ENCODE measurements around the gene SLC32A1. TPM values are rescaled to one million over a fixed set of nuclear protein-coding genes. Genes with fewer than 3 reads are reported as not detected.

The SLC32A1 gene
- total and polyA plus RNA-seq, 2 donors (not counting 3 experiments of a cell fraction or from before 2014, with no cell fraction given), result 0.04 TPM; not detected in 1

DNA sequence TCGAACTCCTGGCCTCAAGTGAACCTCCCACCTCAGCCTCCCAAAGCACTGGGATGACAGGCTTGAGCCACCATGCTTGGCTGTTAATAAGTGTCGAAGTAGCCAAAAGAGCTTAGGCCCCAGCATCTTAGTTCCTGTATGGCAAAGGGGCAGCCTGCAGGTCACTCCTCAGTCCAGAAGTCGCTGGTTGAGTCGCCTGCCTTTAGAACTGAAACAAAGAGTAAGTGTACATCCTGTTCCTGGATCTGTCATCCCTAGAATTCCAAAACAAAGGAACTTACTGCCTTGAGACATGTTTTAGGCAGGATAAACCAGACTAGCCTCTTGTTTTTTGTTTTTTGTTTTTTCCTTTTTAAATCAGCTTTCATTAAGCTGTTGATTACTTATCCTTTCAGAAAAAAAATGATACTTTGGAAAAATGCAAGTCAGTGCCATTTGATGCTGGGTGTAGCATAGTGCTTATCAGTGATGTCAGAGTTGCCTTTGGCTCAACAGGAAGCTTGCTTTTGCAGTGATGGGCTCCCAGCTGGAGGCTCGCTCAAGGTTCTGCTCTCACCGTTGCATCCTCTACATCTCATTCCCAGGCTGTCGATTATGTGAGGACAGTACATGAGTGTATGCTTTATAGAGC is 33.0 kb downstream of the SLC32A1 start:
- peak; percentile 73 for DNase-seq (ENCODE audit: low read depth, low spot score)
- Histone ChIP-seq H3K4me2 (ENCODE audit: insufficient read depth, low read length) (peak overlapping the region; percentile 3), H3K9ac (replicated peaks; ENCODE audit: extremely low read depth, insufficient read depth, low read length) (peak overlapping the region; percentile 38), H3K9me3 (replicated peaks; ENCODE audit: control insufficient read depth, insufficient read depth, low read length) (no peaks in the 10 kb centered on the region), H3K9me1 (replicated peaks; ENCODE audit: control insufficient read depth, extremely low read depth, insufficient read depth, low read length) (no peaks in the 10 kb centered on the region), H3K79me2 (ENCODE audit: control insufficient read depth, insufficient read depth, low read length) (no peaks in the 10 kb centered on the region), H3K27ac (ENCODE audit: insufficient read depth, low read depth, low read length) (peak overlapping the region; percentile 87), H3K4me3 (replicated peaks in 1 of 3; ENCODE audit: insufficient read depth in 1 of 3, low read depth in 1 of 3, low read length in 3 of 3) (no peak overlapping the region), H2AFZ (ENCODE audit: low read depth, low read length) (peak overlapping the region; percentile 3), H3K27me3 (ENCODE audit: control insufficient read depth in 2 of 2, insufficient read depth in 2 of 2, low read length in 2 of 2) (no peaks in the 10 kb centered on the region), H3K36me3 (ENCODE audit: control insufficient read depth in 2 of 2, extremely low read depth in 1 of 2, insufficient read depth in 2 of 2, low read length in 2 of 2) (peaks cover 8 to 15% of the 10 kb centered on the region in 2 experiments), H4K20me1 (replicated peaks; ENCODE audit: control insufficient read depth, extremely low read depth, insufficient read depth, low read length) (no peaks in the 10 kb centered on the region), H3K4me1 (ENCODE audit: control insufficient read depth, extremely low read depth, insufficient read depth, low read length) (peaks cover 11% of the 10 kb centered on the region)
- ChIA-PET POLR2A (interaction anchor here (0.6 to 1.3 kb wide), 3 partner anchors 16 to 48 kb away, joined by 3 read pairs; partner anchors contain the start of gene PPP1R16B), CTCF (interaction anchor here (1.0 to 1.7 kb wide), 5 partner anchors 10 to 138 kb away, joined by 3 to 5 read pairs (median 5); no protein-coding TSS in a partner anchor)
- peak; percentile 18 for TF ChIP-seq FOS (IDR thresholded peaks at IDR 0.05; ENCODE audit: borderline replicate concordance, insufficient read depth, low read length)
- TF ChIP-seq, protein P1, sequence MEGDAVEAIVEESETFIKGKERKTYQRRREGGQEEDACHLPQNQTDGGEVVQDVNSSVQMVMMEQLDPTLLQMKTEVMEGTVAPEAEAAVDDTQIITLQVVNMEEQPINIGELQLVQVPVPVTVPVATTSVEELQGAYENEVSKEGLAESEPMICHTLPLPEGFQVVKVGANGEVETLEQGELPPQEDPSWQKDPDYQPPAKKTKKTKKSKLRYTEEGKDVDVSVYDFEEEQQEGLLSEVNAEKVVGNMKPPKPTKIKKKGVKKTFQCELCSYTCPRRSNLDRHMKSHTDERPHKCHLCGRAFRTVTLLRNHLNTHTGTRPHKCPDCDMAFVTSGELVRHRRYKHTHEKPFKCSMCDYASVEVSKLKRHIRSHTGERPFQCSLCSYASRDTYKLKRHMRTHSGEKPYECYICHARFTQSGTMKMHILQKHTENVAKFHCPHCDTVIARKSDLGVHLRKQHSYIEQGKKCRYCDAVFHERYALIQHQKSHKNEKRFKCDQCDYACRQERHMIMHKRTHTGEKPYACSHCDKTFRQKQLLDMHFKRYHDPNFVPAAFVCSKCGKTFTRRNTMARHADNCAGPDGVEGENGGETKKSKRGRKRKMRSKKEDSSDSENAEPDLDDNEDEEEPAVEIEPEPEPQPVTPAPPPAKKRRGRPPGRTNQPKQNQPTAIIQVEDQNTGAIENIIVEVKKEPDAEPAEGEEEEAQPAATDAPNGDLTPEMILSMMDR (IDR thresholded peaks at IDR 0.05; ENCODE audit: extremely low read depth in 1 of 2, insufficient read depth in 1 of 2, low read depth in 1 of 2, low read length in 2 of 2), result no peak
- dilution Hi-C loops (cut with MboI; ENCODE audit: extremely low pct_ligation_motif_present, low sequenced_read_pairs) (no loop called here), intact Hi-C loops (cut with micrococcal nuclease) (loop anchor here (1.0 kb wide), 2 partner anchors 48 to 71 kb away; partner anchors contain the start of gene PPP1R16B)
- peak; percentile 87 for FAIRE-seq
- no TSS peak for BruUV-seq (replicated peaks)

DNA sequence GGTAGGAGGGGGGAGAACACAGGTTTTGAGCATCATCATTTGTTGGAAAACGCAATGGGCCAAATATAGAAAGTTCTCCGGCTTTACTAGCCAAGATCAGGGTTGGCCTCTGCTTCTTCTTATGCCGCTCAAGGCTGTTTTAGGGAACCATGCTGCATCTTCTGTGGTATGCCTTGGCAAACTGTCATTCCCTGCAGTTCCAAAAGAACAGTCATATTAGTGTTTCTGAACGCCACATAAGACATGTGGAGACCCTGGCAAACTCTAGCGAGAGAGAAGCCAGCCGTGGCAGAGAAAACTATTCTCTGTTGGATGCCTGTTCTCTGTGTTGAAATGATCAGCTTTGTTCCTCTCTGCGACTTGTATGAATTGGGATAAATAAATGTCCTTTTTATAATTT is 34.8 kb downstream of the SLC32A1 start:
- TF ChIP-seq EZH2 (IDR thresholded peaks at IDR 0.05; ENCODE audit: borderline replicate concordance, low read depth, low read length, severe bottlenecking), result no peak
- TF ChIP-seq MYC (IDR thresholded peaks at IDR 0.05; ENCODE audit: low read depth, low read length), result no peak
- TF ChIP-seq, protein P2, sequence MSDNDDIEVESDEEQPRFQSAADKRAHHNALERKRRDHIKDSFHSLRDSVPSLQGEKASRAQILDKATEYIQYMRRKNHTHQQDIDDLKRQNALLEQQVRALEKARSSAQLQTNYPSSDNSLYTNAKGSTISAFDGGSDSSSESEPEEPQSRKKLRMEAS (IDR thresholded peaks at IDR 0.05; ENCODE audit: insufficient read depth, insufficient read length), result no peak
- no peak for TF ChIP-seq GATA2 (IDR thresholded peaks at IDR 0.05; ENCODE audit: insufficient read depth, insufficient read length, low read depth, low read length)
- no peak for TF ChIP-seq FOS (IDR thresholded peaks at IDR 0.05; ENCODE audit: borderline replicate concordance, insufficient read depth, low read length)
- TF ChIP-seq, protein P1 (IDR thresholded peaks at IDR 0.05; ENCODE audit: extremely low read depth in 1 of 2, insufficient read depth in 1 of 2, low read depth in 1 of 2, low read length in 2 of 2), result no peak
- TF ChIP-seq JUN (IDR thresholded peaks at IDR 0.05; ENCODE audit: borderline replicate concordance, insufficient read depth, insufficient read length, low read depth), result no peak
- TF ChIP-seq POLR2A (IDR thresholded peaks at IDR 0.05; ENCODE audit: low read depth, low read length), result no peak
- TF ChIP-seq POLR2AphosphoS5 (IDR thresholded peaks at IDR 0.05; ENCODE audit: insufficient read depth, low read depth, low read length), result no peak
- dilution Hi-C loops (cut with MboI; ENCODE audit: extremely low pct_ligation_motif_present, low sequenced_read_pairs), result no loop called here
- H3K27ac ChIP-seq (ENCODE audit: insufficient read depth, low read depth, low read length), result no peak overlapping the region

More for the DNA sequence above, 34.8 kb downstream of the SLC32A1 start:
- H3K9me3 ChIP-seq (replicated peaks; ENCODE audit: control insufficient read depth, insufficient read depth, low read length), result no peaks in the 10 kb centered on the region
- H3K4me3 ChIP-seq (replicated peaks in 1 of 3; ENCODE audit: insufficient read depth in 1 of 3, low read depth in 1 of 3, low read length in 3 of 3), result no peak overlapping the region
- no peaks in the 10 kb centered on the region for H3K79me2 ChIP-seq (ENCODE audit: control insufficient read depth, insufficient read depth, low read length)
- H3K36me3 ChIP-seq (ENCODE audit: control insufficient read depth in 2 of 2, extremely low read depth in 1 of 2, insufficient read depth in 2 of 2, low read length in 2 of 2), result peaks cover 10 to 15% of the 10 kb centered on the region in 2 experiments
- H3K9me1 ChIP-seq (replicated peaks; ENCODE audit: control insufficient read depth, extremely low read depth, insufficient read depth, low read length), result no peaks in the 10 kb centered on the region
- DNase-seq (ENCODE audit: low read depth, low spot score) (no peak), FAIRE-seq (no peak)
- H4K20me1 ChIP-seq (replicated peaks; ENCODE audit: control insufficient read depth, extremely low read depth, insufficient read depth, low read length), result no peaks in the 10 kb centered on the region
- H3K4me1 ChIP-seq (ENCODE audit: control insufficient read depth, extremely low read depth, insufficient read depth, low read length), result peaks cover 11% of the 10 kb centered on the region
- no peak overlapping the region for H3K9ac ChIP-seq (replicated peaks; ENCODE audit: extremely low read depth, insufficient read depth, low read length)
- ChIA-PET POLR2A (interaction anchor here (0.7 kb wide), 1 partner anchor 11 kb away, joined by 3 read pairs; no protein-coding TSS in a partner anchor), CTCF (interaction anchor here (1.2 to 1.3 kb wide), 2 partner anchors 9 to 31 kb away, joined by 3 to 5 read pairs; no protein-coding TSS in a partner anchor)
- H2AFZ ChIP-seq (ENCODE audit: low read depth, low read length), result no peak overlapping the region
- BruUV-seq (replicated peaks), result no TSS peak
- no peak overlapping the region for H3K4me2 ChIP-seq (ENCODE audit: insufficient read depth, low read length)
- no peaks in the 10 kb centered on the region for H3K27me3 ChIP-seq (ENCODE audit: control insufficient read depth in 2 of 2, insufficient read depth in 2 of 2, low read length in 2 of 2)
- intact Hi-C loops (cut with micrococcal nuclease), result no loop called here

All from endothelial cell of umbilical vein (primary cell).